Posterior cingulate gyrus (tissue), 11 donors: ENCODE data around the gene GAS1.

Source experiments
- DNase-seq, 10 donors: peaks; one replicate each; pipeline versions ENCODE4 v3.0.0 to v3.0.0-alpha.2; 2020 to 2021; ENCODE audit warnings: mixed read lengths in 3 of 10
- intact Hi-C: fragments of 100-400 bp; cut with DNase I; formaldehyde crosslinking; loops from one replicate; pipeline ENCODE4 v1.15.1; 2023

GAS1 gene

GRCh38 chr9:86966852-86967511, 19.7 kb upstream of the GAS1 start:
- intact Hi-C loops: no loop called here
- DNase-seq: no peak

- no peak for DNase-seq
Observed at GRCh38 chr9:86965636-86966395, 18.5 kb upstream of the GAS1 start.

GRCh38 chr9:86962692-86963091, 15.4 kb upstream of the GAS1 start:
- intact Hi-C loops: no loop called here
- DNase-seq: no peak

More at GRCh38 chr9:86965636-86966395, 18.5 kb upstream of the GAS1 start:
- intact Hi-C loops: no loop called here

DNA sequence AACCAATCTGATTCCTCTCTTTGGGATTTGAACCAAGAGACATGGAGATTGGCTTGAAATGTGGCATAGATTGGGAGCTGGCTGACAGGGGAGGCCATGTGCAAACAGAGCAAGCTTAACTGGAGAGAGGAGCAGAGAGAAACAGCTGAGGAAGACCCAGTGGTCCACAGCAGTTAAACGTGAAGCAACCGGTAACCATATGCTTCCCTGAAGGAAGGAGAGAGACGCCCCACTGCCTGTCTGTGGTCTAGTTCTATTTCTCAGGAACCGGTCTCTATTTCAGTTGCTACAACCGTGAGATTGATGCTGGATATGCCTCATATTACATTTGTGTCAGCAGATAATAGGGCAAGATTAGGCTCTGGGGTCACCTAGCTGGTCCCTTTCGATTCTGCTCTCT, 13.6 kb upstream of the GAS1 start:
- intact Hi-C loops: no loop called here
- no peak for DNase-seq

- DNase-seq: no peak
- intact Hi-C loops: no loop called here
Observed at GRCh38 chr9:86958203-86958602, 10.9 kb upstream of the GAS1 start.

GRCh38 chr9:86955561-86955960, 8.3 kb upstream of the GAS1 start:
- no peak for DNase-seq
- intact Hi-C loops: no loop called here

- no peak for DNase-seq
Observed at GRCh38 chr9:86955042-86955441, 7.7 kb upstream of the GAS1 start.

DNA sequence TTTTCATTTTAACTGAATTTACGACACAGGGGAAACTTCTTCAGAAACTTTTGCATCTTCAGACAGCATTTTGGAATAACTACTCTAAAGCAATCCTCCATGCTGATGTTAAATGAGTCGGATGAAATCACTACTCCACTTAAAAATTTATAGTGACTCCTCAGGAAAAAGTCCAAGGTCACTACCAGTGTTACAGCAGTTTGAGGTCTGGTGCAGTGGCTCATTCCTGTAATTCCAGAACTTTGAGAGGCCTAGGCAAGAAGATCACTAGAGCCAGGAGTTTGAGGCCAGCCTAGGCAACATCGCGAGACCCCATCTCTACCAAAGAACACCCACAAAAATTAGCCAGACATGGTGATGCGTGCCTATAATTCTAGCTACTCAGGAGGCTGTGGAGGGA, 5.9 kb upstream of the GAS1 start:
- intact Hi-C loops: no loop called here
- no peak for DNase-seq

More at GRCh38 chr9:86955042-86955441, 7.7 kb upstream of the GAS1 start:
- intact Hi-C loops: no loop called here

DNA sequence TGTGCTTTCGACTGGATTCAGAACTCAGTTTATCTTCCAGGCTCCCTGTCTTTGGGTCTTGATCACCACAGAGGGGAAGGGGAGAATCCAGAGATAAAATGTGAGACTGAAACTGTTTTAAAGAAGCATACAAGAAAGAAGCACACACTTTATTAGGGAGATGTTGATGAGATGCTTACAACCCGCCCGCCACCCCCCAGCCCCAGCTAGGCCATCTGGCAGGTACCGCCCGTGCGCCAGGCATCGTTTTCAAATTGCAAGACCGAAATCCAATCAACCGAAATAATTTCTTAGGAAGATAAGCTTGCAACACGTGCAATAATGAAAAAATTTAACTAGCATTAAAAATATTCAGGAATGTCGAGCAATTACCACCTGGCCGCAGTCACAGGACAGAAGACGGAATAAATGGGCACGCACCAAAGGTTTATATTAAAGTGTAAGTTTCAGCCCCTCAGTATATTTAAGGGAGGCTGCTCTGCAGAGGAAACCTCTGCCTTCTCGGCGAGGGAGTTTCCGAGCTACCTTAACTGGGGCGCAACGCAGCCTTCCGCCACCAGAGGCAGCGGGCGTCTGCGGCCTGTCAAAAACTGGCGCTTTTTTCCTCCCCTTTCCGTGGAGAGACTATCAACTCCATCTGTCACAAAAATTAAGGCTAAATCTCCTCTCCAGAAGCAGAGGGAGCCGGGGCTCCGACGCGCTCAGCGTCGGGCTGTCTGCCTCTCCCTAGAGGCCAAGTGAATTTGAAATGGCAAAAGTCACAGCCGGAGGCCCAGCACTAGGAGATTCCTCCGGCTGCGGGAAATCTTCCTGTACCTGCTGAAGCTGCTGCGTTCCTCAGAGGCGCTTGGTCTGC, 996 bp upstream of the GAS1 start:
- DNase-seq: peak; percentile 75 to 97 (median 84)
- intact Hi-C loops: loop anchor here (1.0 to 5.0 kb wide), 5 partner anchors 200 to 779 kb away; partner anchors contain the start of gene CTSL

DNA sequence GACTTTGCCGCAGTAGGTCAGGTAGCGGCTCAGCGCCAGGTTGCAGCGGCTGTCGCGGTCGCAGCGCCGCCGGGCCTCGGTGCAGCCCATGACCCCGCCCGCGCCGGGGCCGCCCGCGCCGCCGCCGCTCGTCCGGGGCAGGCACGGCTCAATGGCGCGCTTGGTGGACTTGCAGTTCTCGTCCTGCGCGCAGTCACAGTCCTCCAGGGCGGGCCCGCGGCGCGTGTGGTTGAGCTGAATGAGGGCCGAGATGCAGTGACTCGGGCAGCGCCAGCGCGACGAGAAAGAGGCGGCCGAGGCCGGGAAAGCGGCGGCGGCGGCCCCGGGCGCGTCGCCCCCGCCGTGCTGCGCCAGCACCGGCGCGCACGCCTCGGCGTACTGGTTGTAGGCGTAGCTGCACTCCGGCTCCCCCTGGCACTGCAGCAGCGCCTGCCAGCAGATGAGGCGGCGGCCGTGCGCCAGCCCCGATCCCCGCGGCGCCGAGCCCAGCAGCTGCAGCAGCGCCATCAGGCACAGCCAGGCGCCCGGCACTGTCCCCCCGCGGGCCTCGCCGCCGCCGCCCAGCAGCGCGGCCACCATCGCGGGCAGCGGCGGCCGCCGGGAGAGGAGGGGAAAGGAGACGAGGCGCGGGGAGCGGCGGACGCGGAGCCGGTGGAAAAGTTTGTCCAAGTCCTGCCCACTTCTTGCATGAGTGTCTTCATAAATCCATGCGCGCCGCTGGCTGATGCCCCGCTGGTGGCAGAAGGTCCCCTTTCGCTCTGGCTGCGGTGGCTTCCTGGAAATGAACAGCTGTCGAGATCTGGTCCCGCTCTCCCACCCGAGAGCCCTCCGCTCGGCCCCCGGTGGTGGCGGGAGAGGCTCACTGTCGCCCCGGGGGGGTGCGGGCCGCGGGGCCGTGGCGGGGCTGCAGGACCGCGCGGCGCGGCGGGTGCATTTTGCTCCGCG, 833 bp downstream of the GAS1 start:
- intact Hi-C loops: loop anchor here (5.0 kb wide), 4 partner anchors 329 to 781 kb away; partner anchors contain the start of gene CTSL
- peak; percentile 65 to 98 (median 76) for DNase-seq

DNA sequence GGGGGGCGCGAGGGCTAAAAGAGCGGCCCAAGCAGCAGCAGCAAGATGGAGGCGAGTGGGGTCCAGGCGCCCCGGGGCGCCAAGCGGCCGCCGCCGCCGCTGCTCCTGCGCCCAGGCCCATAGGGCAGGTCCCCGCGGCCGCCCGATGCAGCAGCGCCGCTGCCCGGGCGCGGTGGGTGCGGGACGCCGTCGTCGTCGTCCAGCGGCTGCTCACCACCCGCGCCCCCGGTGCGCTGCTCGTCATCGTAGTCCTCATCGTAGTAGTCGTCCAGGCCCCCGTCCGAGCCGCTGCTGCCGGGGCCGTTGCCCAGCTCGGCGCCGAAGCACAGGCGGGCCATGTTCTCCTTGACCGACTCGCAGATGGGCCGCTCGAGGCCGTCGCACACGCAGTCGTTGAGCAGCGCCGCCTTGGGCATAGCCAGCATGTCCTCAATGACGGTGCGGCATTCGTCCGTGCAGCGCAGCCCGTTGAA, 1.5 kb downstream of the GAS1 start:
- intact Hi-C loops: loop anchor here (5.0 kb wide), 4 partner anchors 328 to 782 kb away; partner anchors contain the start of gene CTSL

GRCh38 chr9:86944796-86945727, 2.2 kb downstream of the GAS1 start:
- intact Hi-C loops: loop anchor here (5.0 kb wide), 4 partner anchors 328 to 782 kb away; partner anchors contain the start of gene CTSL
- peak in 2 of 10 donors; percentile 25 to 83 for DNase-seq

More for the DNA sequence above, 1.5 kb downstream of the GAS1 start:
- peak in 6 of 10 donors; percentile 28 to 91 (median 72) for DNase-seq

DNA sequence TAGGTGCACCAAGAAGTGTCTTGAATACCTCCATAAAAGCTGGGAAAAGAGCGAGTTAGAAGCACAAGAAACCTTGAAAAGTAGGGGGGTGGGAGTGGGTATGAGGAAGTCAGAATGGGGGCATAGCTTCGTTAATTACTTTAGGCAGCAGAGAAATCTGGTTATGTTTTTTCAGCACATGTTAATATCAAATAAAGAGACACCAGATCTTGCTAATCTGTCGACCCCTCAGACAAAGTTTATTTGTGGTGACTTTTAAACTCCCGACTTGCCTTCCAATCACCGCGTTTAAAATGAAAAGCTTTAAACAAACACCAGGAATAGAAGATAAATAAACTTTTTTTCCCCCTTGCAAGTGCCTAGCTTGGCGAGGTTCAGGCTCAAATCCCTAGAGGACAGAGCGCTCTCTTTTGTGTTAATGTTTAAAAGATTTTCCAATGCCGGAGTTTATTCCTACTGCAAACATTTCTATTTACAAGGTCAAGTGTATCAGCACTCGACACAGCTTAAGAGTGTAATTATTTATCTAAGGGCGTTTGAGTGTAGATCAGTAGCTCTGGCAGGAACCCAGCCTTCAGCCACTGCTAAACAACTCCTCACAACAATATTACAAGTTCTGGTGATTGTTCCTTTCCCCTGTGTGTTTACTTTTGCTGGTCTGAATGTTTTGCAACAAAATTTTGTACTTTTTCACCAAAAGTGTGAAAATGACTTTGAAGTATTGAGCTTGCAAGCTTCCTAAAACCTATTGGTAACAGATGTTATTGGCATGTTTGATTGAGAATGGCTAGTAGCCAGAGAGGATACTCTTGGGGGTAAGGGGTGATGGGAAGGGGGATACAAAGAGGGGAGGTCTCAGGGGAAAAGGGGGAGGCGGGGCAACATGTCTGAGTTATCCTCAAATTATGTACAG, 3.8 kb downstream of the GAS1 start:
- intact Hi-C loops: no loop called here
- no peak for DNase-seq

DNA sequence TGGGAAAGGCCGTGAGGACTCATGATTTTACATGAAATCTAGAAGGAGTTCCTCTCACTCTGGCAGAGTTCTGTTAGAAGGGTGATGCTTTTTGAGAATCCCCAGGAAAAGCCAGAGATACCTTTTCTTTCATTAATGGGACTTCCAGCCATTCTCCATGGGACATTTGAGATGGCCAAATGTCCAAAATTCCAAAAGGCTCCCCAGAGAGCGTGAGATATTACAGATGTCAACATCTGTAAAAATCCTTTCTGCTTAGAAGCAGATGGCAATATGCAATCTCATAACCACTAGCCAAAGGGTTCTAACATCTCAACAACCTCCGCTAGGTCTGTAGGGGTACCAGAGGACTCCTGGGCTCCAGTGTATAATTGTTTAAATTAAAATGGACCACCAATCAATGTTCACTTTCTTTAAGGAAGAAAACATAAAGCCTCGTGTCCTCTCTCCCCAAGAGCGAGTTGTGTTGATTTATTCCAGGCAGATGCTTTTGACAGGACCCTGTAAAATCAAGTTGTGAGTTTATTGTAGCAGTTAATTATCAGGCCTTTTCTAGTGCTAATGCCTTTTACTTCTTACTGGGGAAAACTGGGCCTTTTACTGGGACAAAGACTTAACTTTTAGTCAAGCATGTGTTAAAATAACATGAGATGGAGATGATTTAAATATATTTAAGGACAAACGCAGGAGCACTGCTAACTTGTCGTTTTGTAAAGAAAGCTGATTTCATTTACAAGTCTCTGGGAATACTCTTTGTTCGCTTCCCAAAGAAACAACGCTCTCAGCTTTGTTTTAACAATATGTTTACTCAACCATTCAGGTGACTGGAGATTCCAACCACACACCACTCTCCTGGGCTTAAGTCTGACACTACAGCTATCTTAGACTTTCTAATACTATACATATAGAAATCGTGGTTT, 4.8 kb downstream of the GAS1 start:
- intact Hi-C loops: no loop called here
- no peak for DNase-seq

DNA sequence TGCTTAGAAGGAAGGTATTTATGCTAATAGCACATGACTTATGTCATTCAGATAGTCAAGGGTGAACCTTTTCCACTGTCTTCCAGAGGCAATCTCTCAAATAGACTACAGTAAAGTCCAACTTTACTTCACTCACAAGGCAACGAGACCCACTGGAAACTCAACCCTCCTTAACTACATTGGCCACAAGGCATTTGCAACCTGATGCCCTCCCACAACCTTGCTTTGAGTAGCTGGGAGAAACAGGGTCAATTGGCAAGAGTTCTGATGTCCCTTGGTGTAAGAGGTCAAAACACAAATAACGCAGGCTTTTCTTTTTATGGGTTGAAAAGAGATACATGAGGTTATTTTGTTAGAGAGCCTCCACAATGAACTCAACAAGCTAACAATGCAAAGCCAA, 6.1 kb downstream of the GAS1 start:
- intact Hi-C loops: no loop called here
- no peak for DNase-seq

DNA sequence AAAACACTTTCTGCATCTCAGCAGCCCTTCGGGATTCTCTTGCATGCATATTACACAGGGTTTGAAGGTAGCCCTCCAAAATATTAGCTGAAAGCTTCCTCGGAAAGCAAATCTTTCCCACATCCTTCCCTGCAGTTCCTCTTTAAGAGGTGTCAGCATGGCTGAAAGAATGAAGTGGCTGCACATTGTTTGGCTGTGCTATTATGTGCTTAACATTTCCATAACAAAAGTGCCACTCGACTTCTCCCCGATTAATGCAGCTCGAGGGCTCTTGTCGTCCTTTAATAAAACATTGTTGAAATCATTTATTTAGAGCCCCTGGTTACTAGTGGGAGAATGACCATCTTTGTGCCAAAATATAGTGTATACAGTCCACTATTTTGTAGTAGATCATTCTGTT, 6.5 kb downstream of the GAS1 start:
- no peak for DNase-seq
- intact Hi-C loops: no loop called here
